Heart left ventricle (tissue), 13 donors: ENCODE results near the gene TAMALIN.

Experiments used
- POLR2A ChIP-seq, 2 donors: fragments of 450-650 bp; IDR thresholded peaks; one replicate each; pipeline ENCODE4 v1.6.1; 2017; ENCODE audit warnings: antibody characterized with exemption in 2 of 2, mild to moderate bottlenecking in 2 of 2, moderate library complexity in 2 of 2
- TF ChIP-seq, protein P1 (sequence below), 12 donors: fragments of 200-600 bp; sonication (generic) in 4 of 12; IDR thresholded peaks; one replicate each; pipeline versions ENCODE4 v1.5.0 to v1.8.0; 2018 to 2022; ENCODE audit warnings: antibody characterized with exemption in 12 of 12, mild to moderate bottlenecking in 5 of 12
- donor health status: ischemic (EF 13 %, LVEDD 7.1; RV severe dilation, severe dysfunction).
- donor health status: DM: no; HTN: yes; CAD: no.
- donor health status: DM: no; HTN: no; CAD: no.
- donor health status: ischemic (EF 25% LVEDD 6.9; RV normal size, moderate dysfunction).
- donor health status: ischemic (EF 25% LVEDD 5.7; RV mildly dilated, moderate dysfunction).
- donor health status: ischemic (EF 35%, LVEDD 5.7; RV mildly dilated, moderate dysfunction).
- donor health status: nonischemic (EF 11% LVEDD 7.7; RV severe dilation, severe dysfunction).
- donor health status: DM: yes; HTN: yes; CAD: no.
- donor health status: PGD.
- donor health status: ischemic (EF 29% LVEDD 5.4; RV normal size, mild dysfunction).
- donor health status: nonischemic (EF 23%, LVEDD 6.1; RV moderate dilation, normal function).

DNA sequence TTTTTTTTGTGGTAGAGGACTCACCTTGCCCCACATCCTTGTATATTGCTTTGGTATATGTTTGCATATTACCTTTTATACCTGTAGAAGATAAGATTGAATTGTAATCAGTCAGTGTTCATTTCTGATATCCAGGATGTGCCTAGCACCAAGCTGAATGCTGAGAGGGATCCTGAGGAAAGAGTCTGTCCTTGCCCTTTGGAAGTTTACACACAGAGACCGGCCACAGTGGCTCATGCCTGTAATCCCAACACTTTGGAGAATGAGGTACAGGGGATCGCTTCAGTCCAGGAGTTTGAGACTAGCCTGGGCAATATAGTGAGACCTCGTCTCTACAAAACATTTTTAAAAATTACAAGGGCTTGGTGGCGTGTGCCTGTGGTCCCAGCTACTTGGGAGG lies 46.8 kb upstream of the TAMALIN start:
- TF ChIP-seq, protein P1, sequence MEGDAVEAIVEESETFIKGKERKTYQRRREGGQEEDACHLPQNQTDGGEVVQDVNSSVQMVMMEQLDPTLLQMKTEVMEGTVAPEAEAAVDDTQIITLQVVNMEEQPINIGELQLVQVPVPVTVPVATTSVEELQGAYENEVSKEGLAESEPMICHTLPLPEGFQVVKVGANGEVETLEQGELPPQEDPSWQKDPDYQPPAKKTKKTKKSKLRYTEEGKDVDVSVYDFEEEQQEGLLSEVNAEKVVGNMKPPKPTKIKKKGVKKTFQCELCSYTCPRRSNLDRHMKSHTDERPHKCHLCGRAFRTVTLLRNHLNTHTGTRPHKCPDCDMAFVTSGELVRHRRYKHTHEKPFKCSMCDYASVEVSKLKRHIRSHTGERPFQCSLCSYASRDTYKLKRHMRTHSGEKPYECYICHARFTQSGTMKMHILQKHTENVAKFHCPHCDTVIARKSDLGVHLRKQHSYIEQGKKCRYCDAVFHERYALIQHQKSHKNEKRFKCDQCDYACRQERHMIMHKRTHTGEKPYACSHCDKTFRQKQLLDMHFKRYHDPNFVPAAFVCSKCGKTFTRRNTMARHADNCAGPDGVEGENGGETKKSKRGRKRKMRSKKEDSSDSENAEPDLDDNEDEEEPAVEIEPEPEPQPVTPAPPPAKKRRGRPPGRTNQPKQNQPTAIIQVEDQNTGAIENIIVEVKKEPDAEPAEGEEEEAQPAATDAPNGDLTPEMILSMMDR (IDR thresholded peaks at IDR 0.05): no peak
- no peak for TF ChIP-seq POLR2A (IDR thresholded peaks at IDR 0.05)
